ENCODE results near the gene RARB.

Gene RARB

GRCh38 chr3:25495304-25495703, 67.2 kb downstream of the RARB start:
- peaks cover 10 to 28% (median 27%) of the 10 kb centered on the region in 5 donors for H3K9me3 ChIP-seq (ENCODE audit: control insufficient read depth in 5 of 5, low read length in 5 of 5)
- no peaks in the 10 kb centered on the region for H3K4me1 ChIP-seq (ENCODE audit: control insufficient read depth in 5 of 5, insufficient read depth in 5 of 5, low read length in 5 of 5)
- no peaks in the 10 kb centered on the region for H3K36me3 ChIP-seq (ENCODE audit: control insufficient read depth in 5 of 5, insufficient read depth in 5 of 5, low read length in 5 of 5)
- H3K4me3 ChIP-seq (ENCODE audit: low read depth in 1 of 5, low read length in 5 of 5): no peak overlapping the region
- no peaks in the 10 kb centered on the region for H3K27me3 ChIP-seq (ENCODE audit: control insufficient read depth in 5 of 5, insufficient read depth in 4 of 5, low read length in 5 of 5)
- no peak overlapping the region for H3K27ac ChIP-seq (ENCODE audit: low read depth, low read length)
- H3K9ac ChIP-seq (ENCODE audit: low read length in 5 of 5): no peak overlapping the region

- H3K4me3 ChIP-seq (ENCODE audit: low read depth in 1 of 5, low read length in 5 of 5): no peak overlapping the region
Observed at GRCh38 chr3:25495726-25496253, 67.7 kb downstream of the RARB start.

GRCh38 chr3:25497096-25497495, 69.0 kb downstream of the RARB start:
- Histone ChIP-seq H3K9me3 (ENCODE audit: control insufficient read depth in 5 of 5, low read length in 5 of 5) (peaks cover 10 to 28% (median 26%) of the 10 kb centered on the region in 5 donors), H3K4me3 (ENCODE audit: low read depth in 1 of 5, low read length in 5 of 5) (no peak overlapping the region), H3K36me3 (ENCODE audit: control insufficient read depth in 5 of 5, insufficient read depth in 5 of 5, low read length in 5 of 5) (no peaks in the 10 kb centered on the region), H3K9ac (ENCODE audit: low read length in 5 of 5) (no peak overlapping the region), H3K4me1 (ENCODE audit: control insufficient read depth in 5 of 5, insufficient read depth in 5 of 5, low read length in 5 of 5) (peaks cover 0 to 10% (median 0%) of the 10 kb centered on the region in 5 donors), H3K27ac (ENCODE audit: low read depth, low read length) (no peak overlapping the region), H3K27me3 (ENCODE audit: control insufficient read depth in 5 of 5, insufficient read depth in 4 of 5, low read length in 5 of 5) (no peaks in the 10 kb centered on the region)

More at GRCh38 chr3:25495726-25496253, 67.7 kb downstream of the RARB start:
- H3K36me3 ChIP-seq (ENCODE audit: control insufficient read depth in 5 of 5, insufficient read depth in 5 of 5, low read length in 5 of 5): no peaks in the 10 kb centered on the region
- H3K9ac ChIP-seq (ENCODE audit: low read length in 5 of 5): no peak overlapping the region
- peaks cover 10 to 28% (median 27%) of the 10 kb centered on the region in 5 donors for H3K9me3 ChIP-seq (ENCODE audit: control insufficient read depth in 5 of 5, low read length in 5 of 5)
- H3K27ac ChIP-seq (ENCODE audit: low read depth, low read length): no peak overlapping the region
- H3K4me1 ChIP-seq (ENCODE audit: control insufficient read depth in 5 of 5, insufficient read depth in 5 of 5, low read length in 5 of 5): peaks cover 0 to 3% (median 0%) of the 10 kb centered on the region in 5 donors
- no peaks in the 10 kb centered on the region for H3K27me3 ChIP-seq (ENCODE audit: control insufficient read depth in 5 of 5, insufficient read depth in 4 of 5, low read length in 5 of 5)

DNA sequence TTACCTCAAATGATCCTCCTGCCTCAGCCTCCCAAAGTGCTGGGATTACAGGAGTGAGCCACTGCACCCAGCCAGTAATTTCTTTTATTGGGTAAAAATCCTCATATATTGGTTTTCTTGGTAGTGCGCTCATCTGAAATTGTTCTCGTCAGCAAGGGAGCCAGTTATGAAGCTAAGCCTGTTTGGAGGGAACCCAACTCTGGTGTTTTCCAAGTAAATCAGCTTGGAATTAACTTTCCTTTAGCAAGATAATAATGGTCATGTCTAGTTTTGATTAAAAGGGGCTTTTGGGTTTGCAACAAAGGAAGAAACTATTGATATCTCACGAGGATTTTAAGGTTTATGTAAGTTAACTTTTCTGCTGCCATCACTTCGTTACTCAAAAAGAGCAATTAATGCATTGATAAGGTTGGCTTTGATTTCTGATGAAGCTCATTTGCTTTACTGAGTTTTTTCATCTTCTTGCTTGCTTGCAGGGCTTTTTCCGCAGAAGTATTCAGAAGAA, 72.7 kb downstream of the RARB start:
- H3K4me3 ChIP-seq (ENCODE audit: low read depth in 1 of 5, low read length in 5 of 5): no peak overlapping the region
- H3K4me1 ChIP-seq (ENCODE audit: control insufficient read depth in 5 of 5, insufficient read depth in 5 of 5, low read length in 5 of 5): peaks cover 0 to 10% (median 0%) of the 10 kb centered on the region in 5 donors
- no peak overlapping the region for H3K9ac ChIP-seq (ENCODE audit: low read length in 5 of 5)
- no peaks in the 10 kb centered on the region for H3K36me3 ChIP-seq (ENCODE audit: control insufficient read depth in 5 of 5, insufficient read depth in 5 of 5, low read length in 5 of 5)
- peaks cover 0 to 5% (median 3%) of the 10 kb centered on the region in 5 donors for H3K9me3 ChIP-seq (ENCODE audit: control insufficient read depth in 5 of 5, low read length in 5 of 5)
- no peak overlapping the region for H3K27ac ChIP-seq (ENCODE audit: low read depth, low read length)
- no peaks in the 10 kb centered on the region for H3K27me3 ChIP-seq (ENCODE audit: control insufficient read depth in 5 of 5, insufficient read depth in 4 of 5, low read length in 5 of 5)

DNA sequence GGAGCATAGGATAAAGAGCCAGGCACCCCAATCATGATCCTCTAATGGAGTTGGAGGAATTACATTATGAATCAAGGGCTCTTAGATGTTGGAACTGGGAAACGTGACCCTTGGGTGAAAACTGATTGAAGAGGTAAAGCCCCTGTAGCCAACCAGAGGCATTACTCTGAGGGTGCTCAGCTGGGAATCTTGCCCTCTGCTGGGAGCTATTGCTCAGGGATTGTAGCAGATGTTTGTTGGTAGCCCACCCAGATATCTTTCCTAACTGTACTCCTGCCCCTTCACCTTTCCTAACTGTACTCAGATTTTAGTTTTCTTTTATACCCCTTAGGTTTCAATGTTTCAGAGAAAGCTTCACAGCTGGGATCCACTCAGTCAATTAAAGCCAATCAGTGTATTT, 74.2 kb downstream of the RARB start:
- Histone ChIP-seq H3K9me3 (ENCODE audit: control insufficient read depth in 5 of 5, low read length in 5 of 5) (no peaks in the 10 kb centered on the region), H3K36me3 (ENCODE audit: control insufficient read depth in 5 of 5, insufficient read depth in 5 of 5, low read length in 5 of 5) (no peaks in the 10 kb centered on the region), H3K4me1 (ENCODE audit: control insufficient read depth in 5 of 5, insufficient read depth in 5 of 5, low read length in 5 of 5) (peaks cover 0 to 10% (median 0%) of the 10 kb centered on the region in 5 donors), H3K4me3 (ENCODE audit: low read depth in 1 of 5, low read length in 5 of 5) (no peak overlapping the region), H3K9ac (ENCODE audit: low read length in 5 of 5) (no peak overlapping the region), H3K27me3 (ENCODE audit: control insufficient read depth in 5 of 5, insufficient read depth in 4 of 5, low read length in 5 of 5) (no peaks in the 10 kb centered on the region), H3K27ac (ENCODE audit: low read depth, low read length) (no peak overlapping the region)

DNA sequence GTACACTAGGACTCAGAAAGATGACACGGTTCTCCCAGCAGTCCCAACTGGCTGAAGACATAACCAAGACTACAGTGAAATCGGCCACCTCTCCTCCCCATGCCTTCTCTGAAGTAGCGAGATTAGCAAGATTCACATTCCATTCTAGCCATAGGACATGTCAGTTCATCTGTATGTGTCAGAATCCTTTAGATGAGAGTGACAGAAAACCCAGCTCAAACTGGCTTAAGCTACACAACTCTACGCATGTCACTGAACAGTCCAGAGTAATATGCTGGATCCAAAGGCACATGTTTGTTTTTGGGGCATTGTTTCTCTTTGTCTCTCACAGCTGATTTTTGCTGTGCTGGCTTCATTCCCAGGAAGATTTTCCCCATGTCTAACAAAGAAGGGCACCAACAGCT, 75.8 kb downstream of the RARB start:
- H3K27ac ChIP-seq (ENCODE audit: low read depth, low read length): no peak overlapping the region
- H3K27me3 ChIP-seq (ENCODE audit: control insufficient read depth in 5 of 5, insufficient read depth in 4 of 5, low read length in 5 of 5): no peaks in the 10 kb centered on the region
- peaks cover 0 to 10% (median 0%) of the 10 kb centered on the region in 5 donors for H3K4me1 ChIP-seq (ENCODE audit: control insufficient read depth in 5 of 5, insufficient read depth in 5 of 5, low read length in 5 of 5)
- H3K9ac ChIP-seq (ENCODE audit: low read length in 5 of 5): no peak overlapping the region
- no peak overlapping the region for H3K4me3 ChIP-seq (ENCODE audit: low read depth in 1 of 5, low read length in 5 of 5)
- H3K9me3 ChIP-seq (ENCODE audit: control insufficient read depth in 5 of 5, low read length in 5 of 5): no peaks in the 10 kb centered on the region
- no peaks in the 10 kb centered on the region for H3K36me3 ChIP-seq (ENCODE audit: control insufficient read depth in 5 of 5, insufficient read depth in 5 of 5, low read length in 5 of 5)

- H3K36me3 ChIP-seq (ENCODE audit: control insufficient read depth in 5 of 5, insufficient read depth in 5 of 5, low read length in 5 of 5): no peaks in the 10 kb centered on the region
- H3K4me3 ChIP-seq (ENCODE audit: low read depth in 1 of 5, low read length in 5 of 5): no peak overlapping the region
- no peaks in the 10 kb centered on the region for H3K9me3 ChIP-seq (ENCODE audit: control insufficient read depth in 5 of 5, low read length in 5 of 5)
- H3K27me3 ChIP-seq (ENCODE audit: control insufficient read depth in 5 of 5, insufficient read depth in 4 of 5, low read length in 5 of 5): no peaks in the 10 kb centered on the region
- no peak overlapping the region for H3K9ac ChIP-seq (ENCODE audit: low read length in 5 of 5)
- peaks cover 0 to 10% (median 0%) of the 10 kb centered on the region in 5 donors for H3K4me1 ChIP-seq (ENCODE audit: control insufficient read depth in 5 of 5, insufficient read depth in 5 of 5, low read length in 5 of 5)
- no peak overlapping the region for H3K27ac ChIP-seq (ENCODE audit: low read depth, low read length)
Observed at GRCh38 chr3:25505581-25505980, 77.5 kb downstream of the RARB start.

- H3K4me1 ChIP-seq (ENCODE audit: control insufficient read depth in 5 of 5, insufficient read depth in 5 of 5, low read length in 5 of 5): no peaks in the 10 kb centered on the region
- H3K9ac ChIP-seq (ENCODE audit: low read length in 5 of 5): no peak overlapping the region
- H3K9me3 ChIP-seq (ENCODE audit: control insufficient read depth in 5 of 5, low read length in 5 of 5): no peaks in the 10 kb centered on the region
- H3K36me3 ChIP-seq (ENCODE audit: control insufficient read depth in 5 of 5, insufficient read depth in 5 of 5, low read length in 5 of 5): no peaks in the 10 kb centered on the region
- no peak overlapping the region for H3K27ac ChIP-seq (ENCODE audit: low read depth, low read length)
- no peaks in the 10 kb centered on the region for H3K27me3 ChIP-seq (ENCODE audit: control insufficient read depth in 5 of 5, insufficient read depth in 4 of 5, low read length in 5 of 5)
- H3K4me3 ChIP-seq (ENCODE audit: low read depth in 1 of 5, low read length in 5 of 5): no peak overlapping the region
Observed at GRCh38 chr3:25507811-25508210, 79.7 kb downstream of the RARB start.

DNA sequence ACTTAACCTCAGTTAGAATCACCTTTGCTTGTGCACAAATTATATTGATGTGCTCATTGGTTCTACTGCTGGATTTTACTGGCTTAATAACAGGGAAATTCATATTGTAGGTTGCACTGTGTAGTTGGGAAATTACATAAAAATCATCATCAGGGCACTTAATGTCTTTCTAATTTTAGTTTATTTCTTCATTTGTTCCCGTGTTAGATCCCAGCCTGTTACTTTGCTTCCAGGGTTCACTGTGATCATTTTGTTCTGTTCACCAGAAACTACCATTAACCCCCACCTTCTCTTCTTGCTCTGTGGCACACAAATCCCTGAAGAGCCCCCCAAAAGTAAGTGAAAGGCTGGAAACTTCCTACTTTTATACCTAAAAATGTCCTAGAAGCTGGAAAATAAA, 80.4 kb downstream of the RARB start:
- no peak overlapping the region for H3K9ac ChIP-seq (ENCODE audit: low read length in 5 of 5)
- no peaks in the 10 kb centered on the region for H3K27me3 ChIP-seq (ENCODE audit: control insufficient read depth in 5 of 5, insufficient read depth in 4 of 5, low read length in 5 of 5)
- H3K4me3 ChIP-seq (ENCODE audit: low read depth in 1 of 5, low read length in 5 of 5): no peak overlapping the region
- H3K4me1 ChIP-seq (ENCODE audit: control insufficient read depth in 5 of 5, insufficient read depth in 5 of 5, low read length in 5 of 5): no peaks in the 10 kb centered on the region
- H3K9me3 ChIP-seq (ENCODE audit: control insufficient read depth in 5 of 5, low read length in 5 of 5): no peaks in the 10 kb centered on the region
- H3K36me3 ChIP-seq (ENCODE audit: control insufficient read depth in 5 of 5, insufficient read depth in 5 of 5, low read length in 5 of 5): no peaks in the 10 kb centered on the region
- no peak overlapping the region for H3K27ac ChIP-seq (ENCODE audit: low read depth, low read length)

GRCh38 chr3:25508901-25509300, 80.8 kb downstream of the RARB start:
- Histone ChIP-seq H3K9me3 (ENCODE audit: control insufficient read depth in 5 of 5, low read length in 5 of 5) (no peaks in the 10 kb centered on the region), H3K27me3 (ENCODE audit: control insufficient read depth in 5 of 5, insufficient read depth in 4 of 5, low read length in 5 of 5) (no peaks in the 10 kb centered on the region), H3K9ac (ENCODE audit: low read length in 5 of 5) (no peak overlapping the region), H3K4me1 (ENCODE audit: control insufficient read depth in 5 of 5, insufficient read depth in 5 of 5, low read length in 5 of 5) (peaks cover 0 to 4% (median under 1%) of the 10 kb centered on the region in 5 donors), H3K27ac (ENCODE audit: low read depth, low read length) (no peak overlapping the region), H3K36me3 (ENCODE audit: control insufficient read depth in 5 of 5, insufficient read depth in 5 of 5, low read length in 5 of 5) (no peaks in the 10 kb centered on the region), H3K4me3 (ENCODE audit: low read depth in 1 of 5, low read length in 5 of 5) (no peak overlapping the region)

Measured in subcutaneous abdominal adipose tissue (tissue), 5 donors.